MM.1S (cell line): ENCODE measurements around the gene SCAPER.

Experiments used
- CTCF ChIP-seq: fragments of 300-600 bp; sonication (generic); IDR thresholded peaks from 2 replicates; pipeline ENCODE4 v1.5.1; 2016; ENCODE audit warnings: antibody characterized with exemption, low read length, mixed read lengths
- EZH2phosphoT487 ChIP-seq: fragments of 300-600 bp; sonication (generic); IDR thresholded peaks from 2 replicates; pipeline ENCODE4 v1.6.1; 2018; ENCODE audit warnings: antibody characterized with exemption, low read length

- no peak for TF ChIP-seq CTCF
- no peak for TF ChIP-seq EZH2phosphoT487
These were observed 151.4 kb downstream of the SCAPER start for GRCh38 chr15:76753771-76754170.
